NAMALWA (cell line): Measurements from ENCODE around the gene LILRA1.
"Not testable (repeated sequence)": the region's sequence is repeated elsewhere in the genome, so short reads cannot be mapped to it uniquely, and the experiment has no call there.

Experiments
- DNase-seq: peaks from one replicate; pipeline ENCODE4 v3.0.0-alpha.2; 2015; ENCODE audit warnings: low spot score

LILRA1 gene

GRCh38 chr19:54624934-54625730 lies 31.7 kb downstream of the LILRA1 start:
- peak; percentile 8 for DNase-seq

- no peak for DNase-seq
These were observed 33.3 kb downstream of the LILRA1 start for GRCh38 chr19:54626757-54627156.

GRCh38 chr19:54627912-54628311 lies 34.5 kb downstream of the LILRA1 start:
- not testable (repeated sequence) for DNase-seq

GRCh38 chr19:54630262-54630661 lies 36.8 kb downstream of the LILRA1 start, which contains the start of gene LILRB1:
LILRB1 (plus strand) TSS chr19:54630484; CDS start chr19:54631074, 590 bp downstream.
- not testable (repeated sequence) for DNase-seq

GRCh38 chr19:54630782-54631181 lies 37.4 kb downstream of the LILRA1 start:
- no peak for DNase-seq

- DNase-seq = not testable (repeated sequence)
These were observed 38.3 kb downstream of the LILRA1 start for GRCh38 chr19:54631489-54632337.

GRCh38 chr19:54632517-54632916 lies 39.1 kb downstream of the LILRA1 start:
- not testable (repeated sequence) for DNase-seq

- no peak for DNase-seq
These were observed 40.0 kb downstream of the LILRA1 start for GRCh38 chr19:54633401-54633800.

GRCh38 chr19:54636081-54636480 lies 42.6 kb downstream of the LILRA1 start:
- DNase-seq = not testable (repeated sequence)

- no peak for DNase-seq
These were observed 45.3 kb downstream of the LILRA1 start for GRCh38 chr19:54638683-54639082.

GRCh38 chr19:54642953-54643352 lies 49.5 kb downstream of the LILRA1 start:
- not testable (repeated sequence) for DNase-seq

GRCh38 chr19:54643583-54643982 lies 50.2 kb downstream of the LILRA1 start:
- not testable (repeated sequence) for DNase-seq

- DNase-seq = no peak
These were observed 50.6 kb downstream of the LILRA1 start for GRCh38 chr19:54644056-54644455.

GRCh38 chr19:54646331-54646841 lies 53.0 kb downstream of the LILRA1 start:
- DNase-seq = no peak

- DNase-seq = no peak
These were observed 54.7 kb downstream of the LILRA1 start for GRCh38 chr19:54648129-54648528.

GRCh38 chr19:54650108-54650655 lies 56.8 kb downstream of the LILRA1 start:
- DNase-seq = no peak
